ENCODE data around the gene WBP1L.
A peak's percentile ranks its signal among the peaks of the same experiment; 100 is the strongest.
"Not testable (repeated sequence)": the region's sequence is repeated elsewhere in the genome, so short reads cannot be mapped to it uniquely, and the experiment has no call there.

The WBP1L gene

DNA sequence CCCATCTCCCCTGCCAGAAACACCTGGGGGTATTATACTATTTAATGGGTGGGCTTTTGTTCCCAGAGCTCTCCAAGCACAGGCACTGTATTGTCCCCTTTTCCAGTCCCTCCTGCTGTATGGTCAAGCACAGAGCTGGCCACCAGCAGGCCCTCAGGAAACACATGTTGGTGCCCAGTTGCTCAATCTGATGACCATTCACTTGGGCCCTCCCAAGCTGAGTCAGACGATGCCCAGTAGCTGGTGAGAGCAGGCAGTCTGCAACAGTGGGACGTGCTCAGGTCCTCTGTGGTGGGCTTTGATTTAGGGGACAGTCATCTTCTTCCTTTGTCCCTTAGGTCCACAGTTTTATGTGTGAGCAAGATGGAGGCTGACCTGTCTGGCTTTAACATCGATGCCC is 17.5 kb upstream of the WBP1L start:
- no peak for DNase-seq

- DNase-seq: no peak
Measured at GRCh38 chr10:102727037-102727818, 16.5 kb upstream of the WBP1L start.

DNA sequence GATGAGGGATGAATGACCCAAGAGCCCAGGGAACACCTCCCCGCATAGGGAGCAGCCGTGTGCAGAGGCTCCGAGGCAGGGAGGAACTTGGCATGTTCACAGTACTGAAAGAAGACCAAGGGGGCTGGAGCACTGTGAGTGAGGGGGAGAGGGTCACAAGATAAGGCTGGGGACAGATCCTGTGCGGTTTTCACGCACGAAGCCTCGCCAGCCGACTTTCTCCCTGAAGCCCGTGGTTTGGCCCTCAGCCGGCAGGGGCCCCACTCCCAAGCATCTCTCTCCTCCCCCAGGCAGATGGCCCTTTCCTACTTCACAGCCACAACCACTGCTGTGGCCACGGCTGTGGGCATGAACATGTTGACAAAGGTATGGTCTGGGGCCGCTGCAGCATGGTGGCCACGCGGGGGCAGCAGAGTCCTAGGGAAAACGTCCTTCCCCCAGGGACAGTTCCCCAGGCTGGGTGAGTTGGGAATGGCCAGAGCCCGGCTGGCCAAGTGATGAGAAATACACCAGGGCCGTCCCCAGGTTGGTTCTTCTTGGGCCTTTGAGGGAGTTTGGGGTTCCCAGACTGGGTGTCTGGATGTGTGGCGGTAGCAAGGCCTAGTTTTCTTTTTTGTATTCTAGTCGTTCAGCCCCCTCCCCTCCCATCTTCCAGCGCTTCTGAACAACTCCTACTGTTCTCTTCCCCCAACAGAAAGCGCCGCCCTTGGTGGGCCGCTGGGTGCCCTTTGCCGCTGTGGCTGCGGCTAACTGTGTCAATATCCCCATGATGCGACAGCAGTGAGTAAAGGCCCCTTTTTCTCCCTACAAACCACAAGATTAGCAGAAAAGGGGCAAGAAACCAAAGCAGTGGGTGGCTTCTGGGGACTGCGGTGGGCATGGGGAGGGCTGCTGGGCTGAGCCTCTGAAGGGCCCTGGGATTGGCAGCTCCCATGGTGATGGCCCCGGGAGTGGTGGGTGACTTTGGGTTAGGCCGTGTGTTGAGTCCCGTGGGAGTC is 14.4 kb upstream of the WBP1L start:
- peak; percentile 3 for DNase-seq

DNA sequence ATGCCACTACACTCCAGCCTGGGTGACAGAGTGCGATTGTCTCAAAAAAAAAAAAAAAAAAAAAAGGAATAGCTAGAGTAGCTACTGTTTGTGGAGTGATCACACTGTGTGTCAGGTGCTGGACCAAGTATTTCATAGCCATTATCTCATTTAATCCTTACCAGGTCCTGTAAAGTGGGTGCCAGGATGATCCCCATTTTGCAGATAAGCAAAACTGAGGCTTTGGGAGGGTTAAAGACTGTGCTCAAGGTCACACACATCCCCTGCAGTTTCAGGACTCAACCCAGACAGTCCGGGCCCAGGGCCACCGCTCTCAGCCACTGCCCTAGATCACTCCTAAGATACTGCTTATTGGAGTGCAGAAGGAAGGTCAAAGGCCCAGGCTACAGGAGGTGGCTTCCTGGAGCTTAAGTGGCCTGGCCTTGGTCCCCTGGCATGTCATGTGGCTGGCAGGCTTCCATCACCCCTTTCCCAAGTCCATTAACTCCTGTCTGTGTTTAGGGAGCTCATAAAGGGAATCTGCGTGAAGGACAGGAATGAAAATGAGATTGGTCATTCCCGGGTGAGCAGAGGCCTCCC is 12.4 kb upstream of the WBP1L start:
- DNase-seq: no peak

DNA sequence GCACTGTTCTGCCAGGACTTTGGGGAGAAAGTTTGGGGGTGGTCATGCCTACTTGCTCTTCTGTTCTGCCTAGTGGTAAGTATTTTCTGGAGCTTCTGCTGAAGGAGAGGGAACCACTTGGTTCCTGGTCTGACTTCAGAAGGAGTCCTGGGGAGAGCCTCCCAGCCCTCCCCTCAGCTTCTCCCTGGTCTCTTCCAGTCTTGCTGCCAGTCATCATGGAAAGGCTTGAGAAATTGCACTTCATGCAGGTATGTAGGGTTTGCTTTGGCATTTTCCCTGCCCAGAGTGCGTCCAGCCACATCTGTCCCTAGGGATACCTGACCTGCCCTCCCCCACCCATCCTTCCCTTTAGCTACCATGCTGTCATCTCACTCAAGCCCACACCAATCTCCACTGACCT is 11.1 kb upstream of the WBP1L start:
- no peak for DNase-seq

GRCh38 chr10:102735065-102735562 is 8.6 kb upstream of the WBP1L start:
- no peak for DNase-seq

DNA sequence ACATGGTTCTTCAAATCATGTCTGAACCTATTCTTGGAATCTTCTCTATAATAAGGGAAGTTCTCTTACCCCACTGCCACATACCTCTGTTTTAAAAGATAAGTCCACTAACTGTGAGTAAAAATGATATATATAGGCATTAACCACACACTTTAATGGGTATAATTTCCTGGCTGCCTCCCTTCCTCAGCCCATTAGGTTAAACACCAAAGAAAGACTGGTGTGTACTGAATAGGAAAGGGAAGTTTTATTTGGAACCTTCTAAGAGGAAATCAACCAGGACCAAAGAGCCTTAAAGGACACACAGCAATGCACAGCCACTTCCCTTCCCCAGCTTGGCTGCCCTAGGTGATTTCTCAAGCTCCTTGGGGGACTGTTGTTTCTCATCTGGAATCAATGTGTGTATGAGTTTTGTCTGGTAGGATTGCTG is 5.0 kb upstream of the WBP1L start:
- DNase-seq: no peak

DNA sequence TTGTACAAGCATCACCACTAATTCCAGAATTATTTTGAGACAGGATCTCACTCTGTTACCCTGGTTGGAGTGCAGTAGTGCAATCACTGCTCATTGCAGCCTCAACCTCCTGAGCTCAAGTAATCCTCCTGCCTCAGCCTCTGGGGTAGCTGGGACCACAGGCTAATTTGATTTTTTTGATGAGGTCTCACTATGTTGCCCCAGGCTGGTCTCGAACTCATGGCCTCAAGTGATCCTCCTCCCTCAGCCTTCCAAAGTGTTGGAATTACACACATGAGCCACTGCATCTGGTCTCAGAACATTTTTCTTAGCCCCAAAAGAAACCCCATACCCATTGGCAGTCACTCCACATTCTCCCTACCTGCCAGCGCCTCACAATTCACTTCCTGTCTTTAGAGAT is 3.5 kb upstream of the WBP1L start:
- no peak for DNase-seq

GRCh38 chr10:102741726-102742237 is 2.0 kb upstream of the WBP1L start:
- DNase-seq: no peak

- not testable (repeated sequence) for DNase-seq
Measured at GRCh38 chr10:102742313-102742712, 1.4 kb upstream of the WBP1L start.

- no peak for DNase-seq
Measured at GRCh38 chr10:102743078-102743587, 615 bp upstream of the WBP1L start.

DNA sequence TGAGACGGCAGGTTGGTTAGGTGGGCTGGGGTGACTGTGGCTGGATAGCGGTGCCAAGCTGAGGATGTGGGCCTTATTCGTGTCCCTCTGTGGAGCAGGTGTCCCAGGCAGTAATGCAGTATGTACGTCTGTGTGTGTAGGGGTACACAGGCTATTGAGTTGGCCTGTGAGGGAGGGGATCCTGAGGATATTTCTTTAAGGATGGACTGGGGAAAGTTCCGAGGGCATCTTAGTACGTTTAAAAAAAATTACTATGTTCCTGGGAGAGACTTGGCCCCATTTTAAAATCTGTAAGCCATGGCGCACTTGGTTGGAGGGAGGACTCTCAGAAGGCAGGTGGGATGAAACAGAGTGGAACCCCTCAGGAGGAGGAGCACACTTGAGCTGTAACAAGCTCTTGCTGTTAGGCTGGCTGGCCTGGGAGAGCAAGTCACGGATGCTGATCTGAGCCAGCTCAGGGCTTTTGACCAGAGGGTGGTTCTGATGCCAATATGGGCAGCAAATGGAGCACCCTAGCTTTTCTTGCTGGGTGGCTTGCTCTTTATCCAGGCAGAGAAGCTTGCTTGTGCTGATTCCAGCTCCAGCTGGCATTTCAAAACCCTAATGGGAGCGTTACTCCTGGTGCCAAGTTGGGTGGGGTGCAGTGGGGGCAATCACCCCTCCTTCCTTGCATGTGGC is 765 bp downstream of the WBP1L start:
- no peak for DNase-seq

DNA sequence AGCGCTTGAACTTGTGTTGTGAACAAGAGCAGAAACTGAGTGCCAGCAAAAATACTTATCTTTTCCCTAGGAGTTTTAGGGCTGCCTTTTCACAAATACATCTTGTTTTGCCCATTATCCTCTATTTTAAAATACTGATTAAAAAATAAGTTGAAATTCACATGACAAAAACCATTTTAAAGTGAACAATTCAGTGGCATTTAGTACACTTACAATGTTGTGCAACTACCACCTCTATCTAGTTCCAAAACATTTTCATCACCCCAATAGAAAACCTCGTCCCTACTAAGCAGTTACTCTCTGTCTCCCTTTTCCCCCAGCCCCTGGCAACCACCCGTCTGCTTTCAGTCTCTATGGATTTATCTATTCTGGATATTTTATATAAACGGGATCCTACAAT is 1.4 kb downstream of the WBP1L start:
- DNase-seq: no peak

- DNase-seq: no peak
Measured at GRCh38 chr10:102752266-102752930, 8.7 kb downstream of the WBP1L start.

- no peak for DNase-seq
Measured at GRCh38 chr10:102752934-102753664, 9.4 kb downstream of the WBP1L start.

- no peak for DNase-seq
Measured at GRCh38 chr10:102753718-102754117, 10.0 kb downstream of the WBP1L start.

DNA sequence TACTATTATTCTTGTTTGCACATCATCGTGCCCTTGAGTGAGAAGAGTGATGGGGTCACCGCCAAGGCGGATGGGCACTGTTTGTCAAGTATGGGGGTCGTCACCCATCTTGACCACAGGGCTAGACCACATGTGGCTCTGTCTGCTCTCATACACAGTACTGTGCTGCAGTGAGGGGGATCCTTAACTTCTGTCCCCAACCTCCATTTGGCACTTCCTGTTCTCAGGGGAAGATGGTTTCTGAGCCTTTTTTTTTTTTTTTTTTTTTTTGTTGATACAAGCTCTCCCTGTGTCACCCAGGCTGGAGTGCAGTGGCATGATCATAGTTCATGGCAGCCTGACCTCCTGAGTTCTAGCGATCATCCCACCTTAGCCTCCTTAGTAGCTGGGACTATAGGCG is 13.6 kb downstream of the WBP1L start:
- DNase-seq: no peak

GRCh38 chr10:102758240-102758932 is 14.6 kb downstream of the WBP1L start:
- no peak for DNase-seq

- not testable (repeated sequence) for DNase-seq
Measured at GRCh38 chr10:102758933-102759262, 15.2 kb downstream of the WBP1L start.

- no peak for DNase-seq
Measured at GRCh38 chr10:102759497-102760210, 15.9 kb downstream of the WBP1L start.

All from NCI-H2029 treated with DMSO at 0.1 percent for 48 hours (cell line).